ENCODE data around the gene ZSCAN5C. TPM values are rescaled to one million over a fixed set of nuclear protein-coding genes. Genes with fewer than 3 reads are reported as not detected.

ZSCAN5C gene
- polyA plus RNA-seq, 4 donors, result not detected

Other genes with a start within 250 kb of the ZSCAN5C start
- not detected for gene NLRP5, start 215.5 kb upstream of the ZSCAN5C start, polyA plus RNA-seq (ENCODE audit: insufficient read length in 4 of 4)
- 10 to 100 TPM; 10.6 to 30.4 (median 21.7) TPM for gene ZNF787, start 81.0 kb upstream of the ZSCAN5C start, polyA plus RNA-seq (ENCODE audit: insufficient read length in 4 of 4)
- 10 to 100 TPM; 20.4 to 53.2 (median 33.8) TPM for gene ZNF444, start 61.0 kb upstream of the ZSCAN5C start, polyA plus RNA-seq (ENCODE audit: insufficient read length in 4 of 4)
- gene GALP, start 26.3 kb upstream of the ZSCAN5C start, polyA plus RNA-seq (ENCODE audit: insufficient read length in 4 of 4), result not detected
- under 1 TPM; 0.09 to 0.16 (median 0.12) TPM for gene ZSCAN5B, start 4.5 kb upstream of the ZSCAN5C start, polyA plus RNA-seq (ENCODE audit: insufficient read length in 4 of 4)
- 1 to 10 TPM in 3 of 4 donors, under 1 TPM in 1; 0.92 to 5.4 (median 3.4) TPM for gene EDDM13, start 70.5 kb downstream of the ZSCAN5C start, polyA plus RNA-seq (ENCODE audit: insufficient read length in 4 of 4)
- 10 to 100 TPM; 10.7 to 20.0 (median 16.4) TPM for gene ZSCAN5A, start 112.6 kb downstream of the ZSCAN5C start, polyA plus RNA-seq (ENCODE audit: insufficient read length in 4 of 4)
- gene ZNF582, start 191.3 kb downstream of the ZSCAN5C start, polyA plus RNA-seq (ENCODE audit: insufficient read length in 4 of 4), result 10 to 100 TPM; 10.6 to 12.1 (median 11.6) TPM
- 10 to 100 TPM in 1 of 4 donors, 1 to 10 TPM in 3; 8.6 to 11.9 (median 9.6) TPM for gene ZNF583, start 202.1 kb downstream of the ZSCAN5C start, polyA plus RNA-seq (ENCODE audit: insufficient read length in 4 of 4)